Dendritic cell treated with granulocyte-macrophage colony-stimulating factor and Interleukin-4, amounts not matched to agents 40 ng/mL and 50 ng/mL, for 4 days (primary cell): ENCODE results near the gene KCNT1.

Experiments
- H3K27ac Mint-ChIP-seq: one replicate; pipeline ENCODE4 v1.8.0; 2022; ENCODE audit warnings: mild to moderate bottlenecking, mixed read lengths
- H3K27me3 Mint-ChIP-seq: one replicate; pipeline ENCODE4 v1.8.0; 2022; ENCODE audit warnings: mild to moderate bottlenecking, mixed read lengths
- H3K36me3 Mint-ChIP-seq: one replicate; pipeline ENCODE4 v1.8.0; 2022; ENCODE audit warnings: low read depth, mixed read lengths
- H3K4me1 Mint-ChIP-seq: one replicate; pipeline ENCODE4 v1.8.0; 2022; ENCODE audit warnings: low read depth, mixed read lengths
- H3K4me3 Mint-ChIP-seq: one replicate; pipeline ENCODE4 v1.8.0; 2022; ENCODE audit warnings: mild to moderate bottlenecking, moderate library complexity, mixed read lengths
- H3K9me3 Mint-ChIP-seq: one replicate; pipeline ENCODE4 v1.8.0; 2022; ENCODE audit warnings: mixed read lengths
- intact Hi-C: fragments of 100-400 bp; cut with micrococcal nuclease; formaldehyde crosslinking; loops from one replicate; pipeline ENCODE4 v1.15.0; 2022

Gene KCNT1

GRCh38 chr9:135681161-135681560 is 20.8 kb upstream of the KCNT1 start:
- no peaks in the 10 kb centered on the region for H3K36me3 Mint-ChIP-seq
- no peak overlapping the region for H3K4me3 Mint-ChIP-seq
- intact Hi-C loops, result no loop called here
- no peak overlapping the region for H3K27ac Mint-ChIP-seq
- no peaks in the 10 kb centered on the region for H3K9me3 Mint-ChIP-seq
- H3K27me3 Mint-ChIP-seq, result peaks cover 4% of the 10 kb centered on the region
- no peaks in the 10 kb centered on the region for H3K4me1 Mint-ChIP-seq

DNA sequence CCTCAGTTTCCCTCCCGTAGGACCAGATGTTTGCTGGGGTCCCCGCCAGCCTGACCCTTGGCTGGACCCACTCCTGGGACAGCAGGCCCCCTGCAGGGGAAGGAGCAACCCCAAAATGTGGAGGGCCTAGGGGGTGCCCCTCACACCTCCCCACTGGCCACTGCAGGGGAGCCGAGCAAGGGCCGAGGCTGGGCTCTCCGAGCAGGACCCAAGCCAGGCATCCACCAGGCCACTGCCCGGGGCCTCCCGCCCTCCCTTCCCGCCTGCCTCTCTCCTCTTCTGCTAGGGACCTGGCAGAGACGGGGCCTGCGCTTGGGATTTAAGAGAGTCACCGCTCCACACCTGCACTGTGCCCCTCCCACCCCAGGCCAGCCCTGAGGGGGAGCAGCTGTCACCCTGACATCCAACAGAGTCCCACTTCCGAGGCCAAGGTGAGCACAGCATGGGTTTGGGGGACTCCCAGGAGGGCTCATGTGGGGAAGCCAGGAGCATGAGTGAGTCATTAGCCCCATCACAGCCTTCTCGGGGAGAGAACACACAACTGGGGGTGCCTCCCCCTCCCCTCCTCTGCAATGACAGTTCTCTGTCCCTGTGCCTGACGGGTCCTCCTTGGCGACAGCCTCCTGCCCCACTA is 18.5 kb upstream of the KCNT1 start:
- Mint-ChIP-seq H3K27ac (no peak overlapping the region), H3K9me3 (no peaks in the 10 kb centered on the region), H3K4me3 (no peak overlapping the region), H3K36me3 (no peaks in the 10 kb centered on the region), H3K4me1 (no peaks in the 10 kb centered on the region), H3K27me3 (peaks cover 5% of the 10 kb centered on the region)
- intact Hi-C loops, result no loop called here

- intact Hi-C loops, result no loop called here
- no peaks in the 10 kb centered on the region for H3K36me3 Mint-ChIP-seq
- H3K27me3 Mint-ChIP-seq, result peaks cover 5% of the 10 kb centered on the region
- H3K4me1 Mint-ChIP-seq, result no peaks in the 10 kb centered on the region
- no peak overlapping the region for H3K4me3 Mint-ChIP-seq
- no peak overlapping the region for H3K27ac Mint-ChIP-seq
- H3K9me3 Mint-ChIP-seq, result no peaks in the 10 kb centered on the region
These were observed 17.3 kb upstream of the KCNT1 start for GRCh38 chr9:135684691-135685090.

DNA sequence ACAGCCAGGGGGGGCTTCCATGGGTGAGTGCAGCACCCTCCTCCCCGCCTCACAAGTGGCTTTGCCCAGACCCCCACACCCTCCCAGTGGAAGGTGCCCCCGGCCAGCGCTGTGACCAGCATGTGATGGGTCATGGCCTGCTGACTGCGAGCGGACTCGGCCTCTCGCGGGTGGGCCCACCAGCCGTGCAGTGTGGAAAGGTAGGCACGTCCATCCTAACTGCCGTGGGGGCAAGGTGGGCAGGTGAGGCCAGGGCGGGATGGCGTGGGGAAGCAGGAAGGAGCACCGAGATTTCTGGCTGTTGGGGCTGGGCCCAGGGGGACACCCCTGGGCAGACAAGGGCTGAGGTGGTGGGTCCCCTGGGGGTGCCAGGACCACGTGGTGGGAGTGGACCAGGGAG is 14.8 kb upstream of the KCNT1 start:
- H3K4me3 Mint-ChIP-seq, result no peak overlapping the region
- no peaks in the 10 kb centered on the region for H3K36me3 Mint-ChIP-seq
- no peak overlapping the region for H3K27ac Mint-ChIP-seq
- no peaks in the 10 kb centered on the region for H3K9me3 Mint-ChIP-seq
- intact Hi-C loops, result no loop called here
- H3K27me3 Mint-ChIP-seq, result peaks cover 3% of the 10 kb centered on the region
- H3K4me1 Mint-ChIP-seq, result no peaks in the 10 kb centered on the region

DNA sequence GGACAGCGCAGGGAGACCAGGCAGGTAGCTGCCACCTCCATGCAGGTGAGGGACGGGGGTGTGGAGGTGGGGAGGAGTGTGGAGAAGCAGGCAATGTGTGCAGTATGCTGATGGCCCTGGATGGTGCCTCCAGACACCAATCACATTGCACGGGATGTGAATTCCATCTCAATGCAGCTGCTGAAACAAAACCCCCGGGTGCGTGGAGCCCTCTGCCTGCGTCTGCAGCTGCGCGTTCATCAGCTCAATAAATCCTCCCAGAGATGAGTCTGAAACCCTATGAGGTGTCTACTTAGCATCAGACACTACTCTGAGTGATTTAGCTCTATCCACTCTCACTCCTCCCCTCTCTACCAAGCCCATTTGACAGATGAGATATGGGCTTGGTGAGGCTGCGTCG is 13.0 kb upstream of the KCNT1 start:
- Mint-ChIP-seq H3K4me3 (no peak overlapping the region), H3K27ac (no peak overlapping the region), H3K4me1 (no peaks in the 10 kb centered on the region), H3K27me3 (peaks cover 1% of the 10 kb centered on the region), H3K36me3 (no peaks in the 10 kb centered on the region), H3K9me3 (no peaks in the 10 kb centered on the region)
- intact Hi-C loops, result no loop called here

DNA sequence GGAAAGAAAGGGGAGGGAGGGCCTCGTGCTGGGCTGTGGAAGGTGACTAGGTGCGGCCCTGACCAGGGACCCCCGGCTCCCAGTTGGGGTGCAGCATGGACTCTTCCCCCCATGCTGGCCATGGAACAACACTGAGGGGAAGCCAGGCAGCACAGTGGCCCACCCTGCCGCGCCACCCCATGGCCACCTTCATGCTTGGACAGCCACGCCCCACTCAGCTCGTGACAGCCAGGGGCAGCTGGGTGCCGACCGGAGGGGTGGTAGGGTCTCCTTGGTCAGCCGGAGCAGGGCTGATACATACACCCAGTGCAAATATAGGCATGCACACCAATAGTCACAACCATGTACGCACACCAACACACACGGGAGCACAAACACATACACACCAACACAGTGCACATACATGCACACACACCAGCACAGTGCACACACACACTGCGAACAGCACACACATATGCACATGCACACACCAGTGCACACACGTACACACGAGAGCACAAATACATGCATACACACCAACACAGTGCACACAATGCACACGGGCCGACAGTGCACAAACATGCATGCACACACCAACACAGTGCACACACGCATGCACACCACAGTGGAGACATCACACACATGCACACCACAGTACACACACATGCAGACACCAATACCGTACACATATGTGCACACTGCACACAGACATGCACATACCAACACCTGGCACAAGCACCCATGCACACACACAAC is 11.0 kb upstream of the KCNT1 start:
- Mint-ChIP-seq H3K27ac (no peak overlapping the region), H3K9me3 (no peaks in the 10 kb centered on the region), H3K27me3 (peaks cover 1% of the 10 kb centered on the region), H3K4me3 (no peak overlapping the region), H3K36me3 (no peaks in the 10 kb centered on the region), H3K4me1 (no peaks in the 10 kb centered on the region)
- intact Hi-C loops, result no loop called here

GRCh38 chr9:135692410-135692809 is 9.6 kb upstream of the KCNT1 start:
- intact Hi-C loops, result no loop called here
- no peak overlapping the region for H3K4me3 Mint-ChIP-seq
- no peaks in the 10 kb centered on the region for H3K9me3 Mint-ChIP-seq
- H3K27ac Mint-ChIP-seq, result no peak overlapping the region
- no peaks in the 10 kb centered on the region for H3K27me3 Mint-ChIP-seq
- H3K36me3 Mint-ChIP-seq, result no peaks in the 10 kb centered on the region
- H3K4me1 Mint-ChIP-seq, result no peaks in the 10 kb centered on the region

GRCh38 chr9:135693265-135693664 is 8.7 kb upstream of the KCNT1 start:
- H3K4me3 Mint-ChIP-seq, result no peak overlapping the region
- H3K4me1 Mint-ChIP-seq, result no peaks in the 10 kb centered on the region
- no peaks in the 10 kb centered on the region for H3K9me3 Mint-ChIP-seq
- no peaks in the 10 kb centered on the region for H3K36me3 Mint-ChIP-seq
- no peak overlapping the region for H3K27ac Mint-ChIP-seq
- H3K27me3 Mint-ChIP-seq, result no peaks in the 10 kb centered on the region
- intact Hi-C loops, result no loop called here

DNA sequence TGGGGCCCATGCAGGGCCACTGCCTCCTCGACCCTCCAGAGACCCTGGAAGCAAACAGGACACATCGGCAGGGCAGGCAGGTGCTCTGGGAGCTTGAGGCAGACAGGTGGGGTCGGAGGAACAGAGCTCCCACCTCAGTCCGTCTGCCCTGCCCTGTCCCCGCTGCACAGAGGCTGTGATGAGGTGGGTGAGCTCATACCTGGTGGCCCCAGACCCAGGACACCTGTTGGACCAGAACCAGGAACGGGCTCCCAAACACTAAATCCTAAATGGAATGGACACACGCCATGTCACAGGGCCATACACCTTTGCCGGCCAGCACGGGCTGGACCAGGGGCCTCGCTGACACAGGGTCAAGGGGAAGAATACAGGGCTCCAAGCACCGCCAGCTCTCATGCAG is 8.2 kb upstream of the KCNT1 start:
- Mint-ChIP-seq H3K9me3 (no peaks in the 10 kb centered on the region), H3K36me3 (no peaks in the 10 kb centered on the region), H3K4me3 (no peak overlapping the region), H3K27ac (no peak overlapping the region), H3K27me3 (no peaks in the 10 kb centered on the region), H3K4me1 (no peaks in the 10 kb centered on the region)
- intact Hi-C loops, result no loop called here

DNA sequence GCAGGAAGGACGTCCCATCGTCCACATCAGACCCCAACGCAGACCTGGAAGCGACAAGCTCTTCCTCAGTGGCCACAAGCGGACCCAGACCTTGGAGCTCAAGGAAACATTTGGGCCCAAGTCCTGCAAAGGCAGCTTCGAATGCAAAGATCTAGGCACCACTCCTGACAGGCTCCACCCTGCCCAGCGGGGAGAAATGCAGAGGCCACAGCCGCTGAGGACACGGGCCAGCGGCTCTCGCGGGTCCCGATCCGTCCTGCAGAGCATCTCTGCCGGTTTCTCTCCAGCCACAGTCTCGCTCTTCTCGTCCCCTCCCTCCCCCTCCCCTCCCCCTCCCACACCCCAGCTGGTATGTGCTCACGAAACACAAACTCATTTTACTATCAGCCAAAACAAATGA is 7.6 kb upstream of the KCNT1 start:
- Mint-ChIP-seq H3K27me3 (no peaks in the 10 kb centered on the region), H3K36me3 (no peaks in the 10 kb centered on the region), H3K4me3 (no peak overlapping the region), H3K27ac (no peak overlapping the region), H3K4me1 (no peaks in the 10 kb centered on the region), H3K9me3 (no peaks in the 10 kb centered on the region)
- intact Hi-C loops, result no loop called here

DNA sequence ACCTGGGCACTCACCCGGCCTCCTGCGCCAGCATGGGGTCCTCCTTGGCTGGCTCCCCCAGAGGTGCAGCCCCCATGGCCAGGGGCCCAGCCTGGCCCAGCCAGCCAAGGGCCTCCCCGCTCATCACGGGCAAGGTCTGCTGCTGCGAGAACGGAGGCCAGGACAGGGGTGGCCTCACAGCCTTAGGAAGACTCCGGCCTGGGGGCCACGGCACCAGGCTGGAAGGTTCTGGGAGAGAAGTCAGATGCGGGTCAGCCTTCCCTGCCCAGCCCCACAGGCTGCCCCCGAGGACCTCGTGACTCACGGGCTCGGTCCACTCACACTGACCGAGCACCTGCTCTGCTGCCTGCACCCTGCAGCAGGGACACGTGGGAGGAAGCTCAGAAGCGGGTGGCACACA is 6.9 kb upstream of the KCNT1 start:
- H3K4me3 Mint-ChIP-seq, result no peak overlapping the region
- H3K4me1 Mint-ChIP-seq, result no peaks in the 10 kb centered on the region
- no peaks in the 10 kb centered on the region for H3K36me3 Mint-ChIP-seq
- H3K27ac Mint-ChIP-seq, result no peak overlapping the region
- H3K9me3 Mint-ChIP-seq, result no peaks in the 10 kb centered on the region
- H3K27me3 Mint-ChIP-seq, result no peaks in the 10 kb centered on the region
- intact Hi-C loops, result no loop called here

DNA sequence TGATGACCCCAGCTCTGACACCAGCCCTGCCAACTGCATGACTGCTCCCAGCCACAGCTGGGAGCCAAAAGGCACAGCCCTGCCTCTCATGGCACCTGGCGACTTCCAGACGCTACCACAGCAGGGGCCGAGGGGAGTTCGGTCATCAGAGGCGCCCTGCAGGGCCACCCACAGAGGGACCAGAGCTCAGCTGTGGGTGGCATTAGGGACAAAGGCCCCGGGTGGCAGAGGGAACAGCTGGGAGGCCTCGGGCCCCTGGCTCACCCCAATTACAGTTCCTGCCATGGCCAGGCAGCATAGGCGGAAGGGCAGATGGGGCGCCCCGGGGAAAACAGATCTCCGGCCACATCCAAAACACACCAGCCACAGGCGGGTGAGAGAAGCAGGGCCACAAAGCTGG is 6.3 kb upstream of the KCNT1 start:
- H3K36me3 Mint-ChIP-seq, result no peaks in the 10 kb centered on the region
- no peak overlapping the region for H3K4me3 Mint-ChIP-seq
- H3K27me3 Mint-ChIP-seq, result no peaks in the 10 kb centered on the region
- intact Hi-C loops, result no loop called here
- no peaks in the 10 kb centered on the region for H3K9me3 Mint-ChIP-seq
- no peak overlapping the region for H3K27ac Mint-ChIP-seq
- no peaks in the 10 kb centered on the region for H3K4me1 Mint-ChIP-seq

DNA sequence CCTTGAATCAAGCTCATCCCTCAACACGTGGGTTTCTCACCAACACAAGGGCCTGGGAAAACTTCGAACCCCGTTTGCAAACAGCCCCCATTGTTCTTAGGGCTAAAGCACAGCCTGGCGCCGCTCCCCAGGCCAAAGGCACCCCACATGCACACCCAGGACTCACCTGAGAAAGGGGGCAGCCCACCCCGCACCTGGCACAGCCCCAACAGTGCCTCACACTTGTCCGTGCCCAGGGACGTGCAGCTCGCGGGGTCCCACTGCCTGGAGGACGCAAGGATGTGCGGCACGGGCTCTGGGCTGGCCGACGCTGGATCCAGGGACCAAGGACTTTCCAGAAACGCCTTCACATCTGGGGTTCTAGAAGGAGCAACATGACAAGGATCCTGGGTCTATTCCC is 5.5 kb upstream of the KCNT1 start:
- no peak overlapping the region for H3K4me3 Mint-ChIP-seq
- intact Hi-C loops, result no loop called here

GRCh38 chr9:135697226-135697625 is 4.8 kb upstream of the KCNT1 start:
- peaks cover under 1% of the 10 kb centered on the region for H3K27me3 Mint-ChIP-seq

More for the DNA sequence above, 5.5 kb upstream of the KCNT1 start:
- Mint-ChIP-seq H3K27ac (no peak overlapping the region), H3K4me1 (no peaks in the 10 kb centered on the region), H3K9me3 (no peaks in the 10 kb centered on the region), H3K36me3 (no peaks in the 10 kb centered on the region), H3K27me3 (no peaks in the 10 kb centered on the region)

GRCh38 chr9:135698236-135698635 is 3.7 kb upstream of the KCNT1 start:
- no peaks in the 10 kb centered on the region for H3K4me1 Mint-ChIP-seq

More at GRCh38 chr9:135697226-135697625, 4.8 kb upstream of the KCNT1 start:
- intact Hi-C loops, result no loop called here
- Mint-ChIP-seq H3K4me3 (no peak overlapping the region), H3K27ac (no peak overlapping the region), H3K9me3 (no peaks in the 10 kb centered on the region), H3K4me1 (no peaks in the 10 kb centered on the region), H3K36me3 (no peaks in the 10 kb centered on the region)

More at GRCh38 chr9:135698236-135698635, 3.7 kb upstream of the KCNT1 start:
- intact Hi-C loops, result no loop called here
- Mint-ChIP-seq H3K27me3 (peaks cover 10% of the 10 kb centered on the region), H3K9me3 (no peaks in the 10 kb centered on the region), H3K4me3 (no peak overlapping the region), H3K36me3 (no peaks in the 10 kb centered on the region), H3K27ac (no peak overlapping the region)
